Keratinocyte (primary cell): Measurements from ENCODE around the gene ENOSF1. TPM values are rescaled to one million over a fixed set of nuclear protein-coding genes. Genes with fewer than 3 reads are reported as not detected.

ENCODE experiments used
- DNase-seq: peaks from one replicate; pipeline ENCODE4 v3.0.0-alpha.2; 2011; ENCODE audit warnings: low read depth, missing footprints, low spot score
- FAIRE-seq: peaks from 2 replicates; lab custom pipeline; 2011; peaks lifted over from hg19 to GRCh38; lab: Jason Lieb, UNC
- H2AFZ ChIP-seq: 2 replicates; pipeline ENCODE4 v1.6.0; 2012; ENCODE audit warnings: low read length, control low read depth, inconsistent platforms; ENCODE audit not compliant: control insufficient read depth
- H3K27ac ChIP-seq: 2 replicates; pipeline ENCODE4 v1.5.1; 2011; ENCODE audit warnings: low read length; ENCODE audit not compliant: control insufficient read depth, insufficient read depth
- H3K27me3 ChIP-seq: 3 replicates; pipeline ENCODE4 v1.6.0; 2011; ENCODE audit warnings: low read length; ENCODE audit not compliant: control insufficient read depth, insufficient read depth; ENCODE audit errors: extremely low read depth
- H3K36me3 ChIP-seq, 2 experiments: 2 replicates in 1 of 2; 3 replicates in 1 of 2; pipeline ENCODE4 v1.5.1; 2011; ENCODE audit warnings: low read length in 2 of 2, mild to moderate bottlenecking in 1 of 2; ENCODE audit not compliant: control insufficient read depth in 2 of 2, insufficient read depth in 2 of 2; ENCODE audit errors: extremely low read depth in 1 of 2
- H3K4me1 ChIP-seq: 3 replicates; pipeline ENCODE4 v1.5.1; 2011; ENCODE audit warnings: low read length; ENCODE audit not compliant: control insufficient read depth, insufficient read depth; ENCODE audit errors: extremely low read depth
- H3K4me2 ChIP-seq: 3 replicates; pipeline ENCODE4 v1.6.0; 2011; ENCODE audit warnings: low read depth, low read length; ENCODE audit not compliant: control insufficient read depth, insufficient read depth; ENCODE audit errors: extremely low read depth
- H3K4me3 ChIP-seq, 3 experiments: fragments of 200-600 bp in 1 of 3; sonication (generic) in 1 of 3; 2 replicates in 2 of 3; 3 replicates in 1 of 3; pipeline ENCODE4 v1.5.1; 2011 to 2016; ENCODE audit warnings: low read length in 3 of 3, mild to moderate bottlenecking in 3 of 3, control low read depth in 2 of 3, inconsistent platforms in 1 of 3, low read depth in 1 of 3, mixed read lengths in 1 of 3, mixed run types in 1 of 3, moderate library complexity in 1 of 3; ENCODE audit not compliant: control insufficient read depth in 2 of 3, insufficient read depth in 2 of 3; ENCODE audit errors: extremely low read depth in 1 of 3
- H3K79me2 ChIP-seq: 2 replicates; pipeline ENCODE4 v1.6.0; 2012; ENCODE audit warnings: low read length; ENCODE audit not compliant: control insufficient read depth, insufficient read depth
- H3K9ac ChIP-seq: 3 replicates; pipeline ENCODE4 v1.6.0; 2011; ENCODE audit warnings: low read length; ENCODE audit not compliant: control insufficient read depth, insufficient read depth; ENCODE audit errors: extremely low read depth
- H3K9me1 ChIP-seq: 3 replicates; pipeline ENCODE4 v1.6.0; 2011; ENCODE audit warnings: low read length; ENCODE audit not compliant: control insufficient read depth, insufficient read depth; ENCODE audit errors: extremely low read depth
- H3K9me3 ChIP-seq: 2 replicates; pipeline ENCODE4 v1.5.1; 2012; ENCODE audit warnings: low read depth, low read length; ENCODE audit not compliant: control insufficient read depth
- H4K20me1 ChIP-seq: 3 replicates; pipeline ENCODE4 v1.6.0; 2011; ENCODE audit warnings: low read length; ENCODE audit not compliant: control insufficient read depth, insufficient read depth; ENCODE audit errors: extremely low read depth
- EZH2 ChIP-seq: IDR thresholded peaks from one replicate; pipeline ENCODE4 v1.6.1; 2012; ENCODE audit warnings: inconsistent platforms, mild to moderate bottlenecking, low read length, moderate library complexity
- dilution Hi-C: fragments of 300-500 bp; cut with MboI; formaldehyde crosslinking; loops from one replicate; pipeline ENCODE4 v1.7.0; 2020; ENCODE audit warnings: low sequenced_read_pairs; ENCODE audit not compliant: extremely low pct_ligation_motif_present
- polyA plus RNA-seq, 5 experiments: library from polyadenylated mRNA; depleted of rRNA in 3 of 5; stranded (reverse) in 3 of 5; stranded (forward) in 1 of 5; unstranded in 1 of 5; fragments of >200 nt; gene quantifications; 1 replicate in 1 of 5; 2 replicates in 3 of 5; 3 replicates in 1 of 5; pipeline versions ENCODE4 v1.2.1 to v1.2.3, GENCODE V29; 2011 to 2012; ENCODE audit warnings: missing spikeins in 2 of 5, low read depth in 1 of 5, low replicate concordance in 1 of 5
- TF ChIP-seq, protein P1 (sequence below), 3 experiments: IDR thresholded peaks in 1 of 3; conservative IDR thresholded peaks in 1 of 3; optimal IDR thresholded peaks in 1 of 3; 2 replicates in 2 of 3; 3 replicates in 1 of 3; pipeline versions ENCODE3 to v1.5.1; 2011; ENCODE audit warnings: low read length in 3 of 3, mild to moderate bottlenecking in 3 of 3, moderate library complexity in 2 of 3, control low read depth in 1 of 3, inconsistent platforms in 1 of 3; ENCODE audit not compliant: insufficient read depth in 2 of 3; ENCODE audit errors: extremely low read depth in 1 of 3

Gene ENOSF1
- polyA plus RNA-seq, 1 donor (not counting 4 experiments of a cell fraction or from before 2014, with no cell fraction given): 27.6 TPM

DNA sequence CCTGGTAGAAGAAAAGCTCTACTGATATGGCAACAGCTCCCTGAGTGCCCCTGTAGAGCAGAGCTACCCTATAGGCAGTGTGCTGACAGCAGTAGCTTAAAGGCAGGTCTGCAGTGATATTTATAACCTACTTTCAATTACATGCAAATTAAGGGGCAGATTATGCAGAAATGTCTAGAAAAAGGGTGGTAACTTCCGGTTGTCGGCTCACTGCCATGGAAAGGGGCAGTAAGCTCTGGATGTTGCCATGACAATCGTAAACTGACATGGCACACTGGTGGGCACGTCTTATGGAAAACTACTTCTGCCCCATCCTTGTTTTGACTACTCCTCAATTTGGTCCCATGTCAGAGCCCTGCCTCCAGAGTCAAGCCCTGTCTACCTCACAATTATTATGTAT is 57.8 kb downstream of the ENOSF1 start:
- TF ChIP-seq, protein P1, sequence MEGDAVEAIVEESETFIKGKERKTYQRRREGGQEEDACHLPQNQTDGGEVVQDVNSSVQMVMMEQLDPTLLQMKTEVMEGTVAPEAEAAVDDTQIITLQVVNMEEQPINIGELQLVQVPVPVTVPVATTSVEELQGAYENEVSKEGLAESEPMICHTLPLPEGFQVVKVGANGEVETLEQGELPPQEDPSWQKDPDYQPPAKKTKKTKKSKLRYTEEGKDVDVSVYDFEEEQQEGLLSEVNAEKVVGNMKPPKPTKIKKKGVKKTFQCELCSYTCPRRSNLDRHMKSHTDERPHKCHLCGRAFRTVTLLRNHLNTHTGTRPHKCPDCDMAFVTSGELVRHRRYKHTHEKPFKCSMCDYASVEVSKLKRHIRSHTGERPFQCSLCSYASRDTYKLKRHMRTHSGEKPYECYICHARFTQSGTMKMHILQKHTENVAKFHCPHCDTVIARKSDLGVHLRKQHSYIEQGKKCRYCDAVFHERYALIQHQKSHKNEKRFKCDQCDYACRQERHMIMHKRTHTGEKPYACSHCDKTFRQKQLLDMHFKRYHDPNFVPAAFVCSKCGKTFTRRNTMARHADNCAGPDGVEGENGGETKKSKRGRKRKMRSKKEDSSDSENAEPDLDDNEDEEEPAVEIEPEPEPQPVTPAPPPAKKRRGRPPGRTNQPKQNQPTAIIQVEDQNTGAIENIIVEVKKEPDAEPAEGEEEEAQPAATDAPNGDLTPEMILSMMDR (optimal IDR thresholded peaks at IDR 0.05 in 1 of 3, IDR thresholded peaks at IDR 0.05 in 1 of 3, conservative IDR thresholded peaks at IDR 0.05 in 1 of 3; ENCODE audit: extremely low read depth in 1 of 3, insufficient read depth in 2 of 3, low read length in 3 of 3): no peak
- TF ChIP-seq EZH2: no peak
- Histone ChIP-seq H3K79me2 (peaks cover 16% of the 10 kb centered on the region), H3K4me3 (no peak overlapping the region), H3K9me3 (no peaks in the 10 kb centered on the region), H3K36me3 (peaks cover 0 to 4% of the 10 kb centered on the region in 2 experiments), H3K4me1 (peaks cover 3% of the 10 kb centered on the region), H3K27me3 (no peaks in the 10 kb centered on the region), H3K4me2 (no peak overlapping the region), H4K20me1 (no peaks in the 10 kb centered on the region), H2AFZ (no peak overlapping the region), H3K27ac (no peak overlapping the region), H3K9ac (no peak overlapping the region), H3K9me1 (no peaks in the 10 kb centered on the region)
- DNase-seq: no peak
- dilution Hi-C loops: no loop called here
- FAIRE-seq: no peak

DNA sequence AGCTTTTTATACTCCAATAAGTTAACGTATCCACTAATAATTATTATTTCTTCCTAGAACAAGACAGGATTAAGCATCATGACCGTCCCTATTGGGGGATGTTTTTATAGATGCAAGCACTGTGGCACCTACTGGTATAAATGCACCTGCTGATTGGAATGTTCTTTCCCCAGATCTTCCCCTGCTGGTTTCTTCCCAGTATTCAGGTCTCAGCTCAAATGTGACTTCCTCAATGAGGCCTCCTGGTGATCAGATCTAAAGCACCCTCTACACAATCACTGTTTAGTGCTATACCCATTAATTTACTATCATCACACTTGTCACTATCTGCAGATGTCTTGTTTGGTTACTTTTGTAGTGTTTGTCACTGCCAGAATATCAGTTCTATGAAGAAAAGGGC is 58.9 kb downstream of the ENOSF1 start:
- no peaks in the 10 kb centered on the region for H3K36me3 ChIP-seq
- dilution Hi-C loops: no loop called here
- no peak overlapping the region for H2AFZ ChIP-seq
- H3K27me3 ChIP-seq: no peaks in the 10 kb centered on the region
- H3K4me2 ChIP-seq: no peak overlapping the region
- DNase-seq (no peak), FAIRE-seq (no peak)
- H3K27ac ChIP-seq: no peak overlapping the region
- no peaks in the 10 kb centered on the region for H4K20me1 ChIP-seq
- peaks cover under 1% of the 10 kb centered on the region for H3K4me1 ChIP-seq
- no peaks in the 10 kb centered on the region for H3K9me3 ChIP-seq
- peaks cover 5% of the 10 kb centered on the region for H3K79me2 ChIP-seq
- no peak overlapping the region for H3K4me3 ChIP-seq
- H3K9ac ChIP-seq: no peak overlapping the region
- no peaks in the 10 kb centered on the region for H3K9me1 ChIP-seq
- TF ChIP-seq, protein P1 (optimal IDR thresholded peaks at IDR 0.05 in 1 of 3, IDR thresholded peaks at IDR 0.05 in 1 of 3, conservative IDR thresholded peaks at IDR 0.05 in 1 of 3; ENCODE audit: extremely low read depth in 1 of 3, insufficient read depth in 2 of 3, low read length in 3 of 3): no peak
- TF ChIP-seq EZH2: no peak
